GM21723 (cell line): Measurements from ENCODE around the gene DBF4B.
"Not testable (repeated sequence)": the region's sequence is repeated elsewhere in the genome, so short reads cannot be mapped to it uniquely, and the experiment has no call there.

Experiments used
- ATAC-seq: cut with Tn5 transposase; IDR thresholded peaks from one replicate; pipeline ENCODE4 v1.9.1; 2021; ENCODE audit warnings: mild to moderate bottlenecking, moderate library complexity; ENCODE audit not compliant: unreplicated experiment

Gene DBF4B

GRCh38 chr17:44708401-44709263 lies at the start of gene DBF4B:
Gene DBF4B, plus strand, starts transcription at chr17:44708665. Its CDS starts 156 bp downstream, at chr17:44708821.
- no peak for ATAC-seq

- ATAC-seq, result no peak
Measured at GRCh38 chr17:44661835-44662234, 46.6 kb upstream of the DBF4B start.

- ATAC-seq, result no peak
Measured at GRCh38 chr17:44663095-44663494, 45.4 kb upstream of the DBF4B start.

- no peak for ATAC-seq
Measured at GRCh38 chr17:44664867-44665266, 43.6 kb upstream of the DBF4B start.

- no peak for ATAC-seq
Measured at GRCh38 chr17:44666006-44666405, 42.5 kb upstream of the DBF4B start.

- ATAC-seq, result no peak
Measured at GRCh38 chr17:44672479-44673093, 35.9 kb upstream of the DBF4B start.

- ATAC-seq, result no peak
Measured at GRCh38 chr17:44673893-44674292, 34.6 kb upstream of the DBF4B start.

- ATAC-seq, result no peak
Measured at GRCh38 chr17:44677136-44677535, 31.3 kb upstream of the DBF4B start.

GRCh38 chr17:44683303-44683702 lies 25.2 kb upstream of the DBF4B start:
- ATAC-seq, result not testable (repeated sequence)

GRCh38 chr17:44687756-44688155 lies 20.7 kb upstream of the DBF4B start:
- ATAC-seq, result no peak

- no peak for ATAC-seq
Measured at GRCh38 chr17:44688200-44688599, 20.3 kb upstream of the DBF4B start.

- ATAC-seq, result no peak
Measured at GRCh38 chr17:44688675-44689476, 19.6 kb upstream of the DBF4B start.

GRCh38 chr17:44689477-44690217 lies 18.8 kb upstream of the DBF4B start, which contains the start of gene CCDC43:
Gene CCDC43, minus strand, starts transcription at chr17:44689776. Its CDS starts 23 bp downstream, at chr17:44689753.
- peak; percentile 78 for ATAC-seq

- not testable (repeated sequence) for ATAC-seq
Measured at GRCh38 chr17:44690746-44691306, 17.6 kb upstream of the DBF4B start.

GRCh38 chr17:44693609-44694008 lies 14.9 kb upstream of the DBF4B start:
- ATAC-seq, result no peak

GRCh38 chr17:44700288-44700687 lies 8.2 kb upstream of the DBF4B start:
- not testable (repeated sequence) for ATAC-seq

- ATAC-seq, result no peak
Measured at GRCh38 chr17:44707755-44708400, 587 bp upstream of the DBF4B start.

GRCh38 chr17:44719444-44719843 lies 11.0 kb downstream of the DBF4B start:
- no peak for ATAC-seq

- no peak for ATAC-seq
Measured at GRCh38 chr17:44722254-44722653, 13.8 kb downstream of the DBF4B start.

- ATAC-seq, result not testable (repeated sequence)
Measured at GRCh38 chr17:44726121-44726520, 17.7 kb downstream of the DBF4B start.
